Epithelial cell of esophagus (primary cell): ENCODE measurements around the gene SIL1.
"Not testable (repeated sequence)": the region's sequence is repeated elsewhere in the genome, so short reads cannot be mapped to it uniquely, and the experiment has no call there.

Experiments used
- DNase-seq: peaks from one replicate; pipeline ENCODE4 v3.0.0; 2010; ENCODE audit warnings: low read depth
- H3K4me3 ChIP-seq: 2 replicates; pipeline ENCODE4 v1.5.1; 2011; ENCODE audit warnings: mild to moderate bottlenecking, low read length, control low read depth
- CTCF ChIP-seq: IDR thresholded peaks from 2 replicates; pipeline ENCODE4 v1.5.1; 2011; ENCODE audit warnings: low read depth, mild to moderate bottlenecking, low read length, control low read depth, inconsistent platforms; ENCODE audit not compliant: insufficient read depth; ENCODE audit errors: missing control alignments

Gene SIL1

GRCh38 chr5:139043157-139043905 lies 154.8 kb downstream of the SIL1 start:
- DNase-seq: no peak
- H3K4me3 ChIP-seq: no peak overlapping the region
- TF ChIP-seq CTCF: no peak

GRCh38 chr5:139040081-139040480 lies 158.1 kb downstream of the SIL1 start:
- no peak for DNase-seq
- H3K4me3 ChIP-seq: no peak overlapping the region
- no peak for TF ChIP-seq CTCF

GRCh38 chr5:139038613-139039305 lies 159.4 kb downstream of the SIL1 start:
- no peak overlapping the region for H3K4me3 ChIP-seq
- peak; percentile 15 for TF ChIP-seq CTCF
- DNase-seq: no peak

- no peak for TF ChIP-seq CTCF
- DNase-seq: no peak
- H3K4me3 ChIP-seq: no peak overlapping the region
Measured at GRCh38 chr5:139037732-139038131, 160.4 kb downstream of the SIL1 start.

GRCh38 chr5:139036332-139036731 lies 161.8 kb downstream of the SIL1 start:
- DNase-seq, H3K4me3 ChIP-seq: not testable (repeated sequence)

GRCh38 chr5:139027150-139027549 lies 171.0 kb downstream of the SIL1 start:
- DNase-seq: no peak
- H3K4me3 ChIP-seq: no peak overlapping the region
- no peak for TF ChIP-seq CTCF

- no peak overlapping the region for H3K4me3 ChIP-seq
- TF ChIP-seq CTCF: no peak
- DNase-seq: no peak
Measured at GRCh38 chr5:139025651-139026050, 172.5 kb downstream of the SIL1 start.
